Trophoblast cell (in vitro differentiated cells and primary cell): ENCODE results near the gene SPINK4.

Source experiments
- DNase-seq, 2 donors: peaks; one replicate each; pipeline ENCODE4 v3.0.0-alpha.2; 2016
- H2AFZ ChIP-seq: 2 replicates; pipeline ENCODE4 v1.6.1; 2013; ENCODE audit warnings: low read length, moderate library complexity, mild to moderate bottlenecking; ENCODE audit not compliant: insufficient read depth, poor library complexity
- H2AK5ac ChIP-seq: 2 replicates; pipeline ENCODE4 v1.6.1; 2013; ENCODE audit warnings: mild to moderate bottlenecking, low read length
- H2BK120ac ChIP-seq: 2 replicates; pipeline ENCODE4 v1.6.1; 2013; ENCODE audit warnings: low read length, mild to moderate bottlenecking, moderate library complexity; ENCODE audit not compliant: insufficient read depth, poor library complexity
- H2BK12ac ChIP-seq: 2 replicates; pipeline ENCODE4 v1.6.1; 2013; ENCODE audit warnings: mild to moderate bottlenecking, low read length, moderate library complexity
- H2BK5ac ChIP-seq: 2 replicates; pipeline ENCODE4 v1.6.1; 2013; ENCODE audit warnings: low read length, low read depth, moderate library complexity, mild to moderate bottlenecking; ENCODE audit not compliant: poor library complexity
- H3K14ac ChIP-seq: 2 replicates; pipeline ENCODE4 v1.6.1; 2013; ENCODE audit warnings: mild to moderate bottlenecking, low read length
- H3K18ac ChIP-seq: 2 replicates; pipeline ENCODE4 v1.6.1; 2013; ENCODE audit warnings: mild to moderate bottlenecking, low read length
- H3K23ac ChIP-seq: 2 replicates; pipeline ENCODE4 v1.6.1; 2013; ENCODE audit warnings: low read length
- H3K27ac ChIP-seq: 2 replicates; pipeline ENCODE4 v1.5.1; 2013; ENCODE audit warnings: low read depth, mild to moderate bottlenecking, inconsistent platforms, low read length, moderate library complexity
- H3K27me3 ChIP-seq: 2 replicates; pipeline ENCODE4 v1.6.1; 2013; ENCODE audit warnings: inconsistent platforms, mild to moderate bottlenecking, low read length, moderate library complexity; ENCODE audit not compliant: insufficient read depth
- H3K36me3 ChIP-seq, 2 experiments: 1 replicate in 1 of 2; 2 replicates in 1 of 2; pipeline ENCODE4 v1.6.1; 2013; ENCODE audit warnings: low read length in 2 of 2, mild to moderate bottlenecking in 2 of 2, moderate library complexity in 1 of 2; ENCODE audit not compliant: insufficient read depth in 2 of 2, control insufficient read depth in 1 of 2
- H3K4ac ChIP-seq: 2 replicates; pipeline ENCODE4 v1.6.1; 2013; ENCODE audit warnings: low read depth, mild to moderate bottlenecking, low read length, moderate library complexity
- H3K4me1 ChIP-seq, 2 experiments: 1 replicate in 1 of 2; 2 replicates in 1 of 2; pipeline ENCODE4 v1.6.1; 2013; ENCODE audit warnings: low read length in 2 of 2, mild to moderate bottlenecking in 2 of 2, moderate library complexity in 1 of 2; ENCODE audit not compliant: insufficient read depth in 2 of 2, control insufficient read depth in 1 of 2
- H3K4me2 ChIP-seq: 2 replicates; pipeline ENCODE4 v1.6.1; 2013; ENCODE audit warnings: inconsistent platforms, mild to moderate bottlenecking, low read length, moderate library complexity
- H3K4me3 ChIP-seq: 2 replicates; pipeline ENCODE4 v1.5.1; 2013; ENCODE audit warnings: mild to moderate bottlenecking, low read depth, low read length, inconsistent platforms
- H3K79me1 ChIP-seq: one replicate; pipeline ENCODE4 v1.6.1; 2013; ENCODE audit warnings: low read length
- H3K79me2 ChIP-seq: 2 replicates; pipeline ENCODE4 v1.6.1; 2013; ENCODE audit warnings: low read length, mild to moderate bottlenecking; ENCODE audit not compliant: control insufficient read depth, insufficient read depth, poor library complexity
- H3K9ac ChIP-seq: 2 replicates; pipeline ENCODE4 v1.6.1; 2013; ENCODE audit warnings: mild to moderate bottlenecking, low read length
- H3K9me3 ChIP-seq: 2 replicates; pipeline ENCODE4 v1.6.1; 2013; ENCODE audit warnings: low read depth, mild to moderate bottlenecking, control low read depth, inconsistent platforms, low read length; ENCODE audit not compliant: insufficient read depth
- H4K12ac ChIP-seq: 2 replicates; pipeline ENCODE4 v1.6.1; 2013; ENCODE audit warnings: low read depth, mild to moderate bottlenecking, low read length, moderate library complexity
- H4K8ac ChIP-seq: 2 replicates; pipeline ENCODE4 v1.6.1; 2013; ENCODE audit warnings: low read depth, mild to moderate bottlenecking, low read length, moderate library complexity
- H4K91ac ChIP-seq: one replicate; pipeline ENCODE4 v1.6.1; 2013; ENCODE audit warnings: low read depth, mild to moderate bottlenecking, low read length, moderate library complexity
- WGBS: extraction: QIAGEN DNeasy Blood & Tissue Kit; methylation state at CpG from one replicate; pipeline ENCODE4 v1.1.7; 2013; ENCODE audit warnings: missing lambda C conversion rate; ENCODE audit not compliant: insufficient read length, insufficient coverage; ENCODE audit errors: extremely low coverage; 5-methylcytosine and 5-hydroxymethylcytosine counted together

The SPINK4 gene

GRCh38 chr9:33221568-33221884 lies 18.4 kb upstream of the SPINK4 start:
- WGBS: no CpG with 5 or more reads among the region's 3 CpGs
- H2AFZ ChIP-seq: no peak overlapping the region
- no peak overlapping the region for H4K8ac ChIP-seq
- no peak overlapping the region for H3K9ac ChIP-seq
- H3K4me3 ChIP-seq: no peak overlapping the region
- H2AK5ac ChIP-seq: peak overlapping the region; percentile 11
- no peak overlapping the region for H4K12ac ChIP-seq
- no peak overlapping the region for H2BK12ac ChIP-seq
- no peak overlapping the region for H3K18ac ChIP-seq
- H3K23ac ChIP-seq: no peak overlapping the region
- H2BK120ac ChIP-seq: no peak overlapping the region
- H3K4me2 ChIP-seq: no peak overlapping the region
- no peak for DNase-seq
- H3K79me1 ChIP-seq: no peaks in the 10 kb centered on the region
- no peak overlapping the region for H3K14ac ChIP-seq
- no peak overlapping the region for H3K4ac ChIP-seq
- H3K36me3 ChIP-seq: no peaks in the 10 kb centered on the region
- H4K91ac ChIP-seq: no peak overlapping the region
- H3K79me2 ChIP-seq: no peaks in the 10 kb centered on the region
- no peak overlapping the region for H3K27ac ChIP-seq
- no peaks in the 10 kb centered on the region for H3K27me3 ChIP-seq
- H3K9me3 ChIP-seq: peaks cover 2% of the 10 kb centered on the region
- H2BK5ac ChIP-seq: no peak overlapping the region
- no peaks in the 10 kb centered on the region for H3K4me1 ChIP-seq

DNA sequence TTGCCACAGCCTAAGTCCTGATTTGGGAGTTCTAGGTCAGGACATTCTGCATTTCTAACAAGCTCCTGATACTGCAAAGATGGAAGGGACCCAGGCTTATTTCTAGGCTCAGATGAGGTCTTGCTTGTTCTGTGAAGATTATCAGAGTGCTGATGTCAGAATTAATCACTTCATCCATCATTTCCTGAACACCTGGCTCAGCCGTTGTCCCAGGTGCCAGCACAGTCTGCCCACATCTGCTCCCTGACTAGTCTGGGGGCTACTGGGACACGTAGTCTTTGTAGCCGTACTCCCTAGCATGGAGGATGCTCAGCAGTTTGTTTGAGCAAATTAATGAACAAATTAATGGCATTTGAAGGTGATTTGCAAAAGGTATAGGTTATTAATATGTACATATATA lies 17.9 kb upstream of the SPINK4 start:
- no peak overlapping the region for H2AK5ac ChIP-seq
- H3K4me1 ChIP-seq: no peaks in the 10 kb centered on the region
- H3K4me3 ChIP-seq: no peak overlapping the region
- H2BK12ac ChIP-seq: no peak overlapping the region
- no peak overlapping the region for H4K8ac ChIP-seq
- no peak overlapping the region for H3K18ac ChIP-seq
- no peak overlapping the region for H4K91ac ChIP-seq
- no peak overlapping the region for H3K4me2 ChIP-seq
- no peak overlapping the region for H2BK5ac ChIP-seq
- no peak overlapping the region for H2BK120ac ChIP-seq
- H4K12ac ChIP-seq: no peak overlapping the region
- WGBS: no CpG with 5 or more reads among the region's 3 CpGs
- H3K23ac ChIP-seq: no peak overlapping the region
- no peaks in the 10 kb centered on the region for H3K79me1 ChIP-seq
- H3K36me3 ChIP-seq: no peaks in the 10 kb centered on the region
- peaks cover 2% of the 10 kb centered on the region for H3K9me3 ChIP-seq
- no peak overlapping the region for H2AFZ ChIP-seq
- H3K9ac ChIP-seq: no peak overlapping the region
- no peak overlapping the region for H3K27ac ChIP-seq
- no peak overlapping the region for H3K14ac ChIP-seq
- no peak for DNase-seq
- H3K4ac ChIP-seq: no peak overlapping the region
- no peaks in the 10 kb centered on the region for H3K79me2 ChIP-seq
- no peaks in the 10 kb centered on the region for H3K27me3 ChIP-seq

DNA sequence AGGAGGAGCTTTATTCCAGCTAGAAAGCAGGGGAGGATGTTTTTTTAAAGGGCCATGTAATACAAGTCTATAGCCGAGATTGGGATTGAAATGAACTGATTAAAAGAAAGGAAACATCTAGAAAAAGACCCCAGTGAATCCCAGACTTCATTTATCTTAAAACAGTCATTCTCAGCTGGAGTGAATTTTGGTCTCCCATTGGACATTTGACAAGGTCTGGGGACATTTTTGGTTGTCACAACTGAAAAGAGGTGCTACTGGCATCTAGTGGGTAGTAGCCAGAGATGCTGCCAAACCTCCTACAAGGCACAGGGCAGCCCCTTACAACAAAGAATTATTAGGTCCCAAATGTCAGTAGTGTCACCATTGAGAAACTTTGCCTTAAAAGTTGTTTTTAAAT lies 16.3 kb upstream of the SPINK4 start:
- Histone ChIP-seq H3K9ac (no peak overlapping the region), H3K79me2 (no peaks in the 10 kb centered on the region), H2BK120ac (peak overlapping the region; percentile 46), H4K12ac (no peak overlapping the region), H3K14ac (no peak overlapping the region), H2BK5ac (no peak overlapping the region), H3K4ac (no peak overlapping the region), H2AFZ (no peak overlapping the region), H3K4me3 (no peak overlapping the region), H3K18ac (no peak overlapping the region), H2AK5ac (no peak overlapping the region), H2BK12ac (no peak overlapping the region), H3K79me1 (no peaks in the 10 kb centered on the region), H3K4me2 (no peak overlapping the region), H3K27me3 (no peaks in the 10 kb centered on the region), H4K8ac (no peak overlapping the region), H3K4me1 (no peaks in the 10 kb centered on the region), H3K36me3 (no peaks in the 10 kb centered on the region), H3K23ac (no peak overlapping the region), H3K27ac (no peak overlapping the region), H3K9me3 (peaks cover 2% of the 10 kb centered on the region), H4K91ac (no peak overlapping the region)
- no CpG with 5 or more reads among the region's 1 CpG for WGBS
- DNase-seq: no peak

- Histone ChIP-seq H3K79me2 (no peaks in the 10 kb centered on the region), H3K79me1 (no peaks in the 10 kb centered on the region), H4K91ac (no peak overlapping the region), H2BK5ac (no peak overlapping the region), H3K4me2 (no peak overlapping the region), H3K18ac (no peak overlapping the region), H3K14ac (no peak overlapping the region), H3K9ac (no peak overlapping the region), H2AFZ (no peak overlapping the region), H4K8ac (no peak overlapping the region), H3K9me3 (peaks cover 2% of the 10 kb centered on the region), H3K4ac (no peak overlapping the region), H3K27ac (no peak overlapping the region), H2BK12ac (no peak overlapping the region), H2AK5ac (no peak overlapping the region), H4K12ac (no peak overlapping the region), H3K36me3 (no peaks in the 10 kb centered on the region), H3K27me3 (no peaks in the 10 kb centered on the region), H3K4me1 (peaks cover 0 to 8% of the 10 kb centered on the region in 2 experiments), H3K4me3 (no peak overlapping the region), H3K23ac (no peak overlapping the region), H2BK120ac (no peak overlapping the region)
- peak; percentile 76 to 96 for DNase-seq
- WGBS: no CpG with 5 or more reads among the region's 6 CpGs
Measured at GRCh38 chr9:33225319-33226147, 14.4 kb upstream of the SPINK4 start.
